ENCODE measurements around the gene TCAIM. TPM values are rescaled to one million over a fixed set of nuclear protein-coding genes. Genes with fewer than 3 reads are reported as not detected.

The TCAIM gene
- total RNA-seq, 3 donors from 2014 or later: 22.3 to 27.2 (median 22.7) TPM

DNA sequence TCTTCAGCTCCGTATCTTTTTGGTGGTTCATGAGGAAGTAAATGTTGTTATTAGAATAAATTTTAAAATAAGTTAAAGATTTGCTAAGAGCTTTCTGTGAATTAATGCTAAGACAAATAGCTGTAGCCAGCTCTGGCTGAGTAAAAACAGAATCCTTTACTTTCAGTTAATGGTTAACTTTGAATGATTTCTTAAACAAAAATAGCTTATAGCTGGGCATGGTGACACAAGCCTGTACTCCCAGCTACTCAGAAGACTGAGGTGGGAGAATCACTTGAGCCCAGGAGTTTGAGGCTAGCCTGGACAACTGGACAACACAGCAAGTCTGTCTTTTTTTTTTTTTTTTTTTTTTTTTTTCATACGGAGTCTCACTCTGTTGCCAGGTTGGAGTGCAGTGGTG is 25.0 kb downstream of the TCAIM start:
- H3K4me3 ChIP-seq: no peak overlapping the region
- DNase-seq (no peak), ATAC-seq (no peak)
- TF ChIP-seq, protein P1, sequence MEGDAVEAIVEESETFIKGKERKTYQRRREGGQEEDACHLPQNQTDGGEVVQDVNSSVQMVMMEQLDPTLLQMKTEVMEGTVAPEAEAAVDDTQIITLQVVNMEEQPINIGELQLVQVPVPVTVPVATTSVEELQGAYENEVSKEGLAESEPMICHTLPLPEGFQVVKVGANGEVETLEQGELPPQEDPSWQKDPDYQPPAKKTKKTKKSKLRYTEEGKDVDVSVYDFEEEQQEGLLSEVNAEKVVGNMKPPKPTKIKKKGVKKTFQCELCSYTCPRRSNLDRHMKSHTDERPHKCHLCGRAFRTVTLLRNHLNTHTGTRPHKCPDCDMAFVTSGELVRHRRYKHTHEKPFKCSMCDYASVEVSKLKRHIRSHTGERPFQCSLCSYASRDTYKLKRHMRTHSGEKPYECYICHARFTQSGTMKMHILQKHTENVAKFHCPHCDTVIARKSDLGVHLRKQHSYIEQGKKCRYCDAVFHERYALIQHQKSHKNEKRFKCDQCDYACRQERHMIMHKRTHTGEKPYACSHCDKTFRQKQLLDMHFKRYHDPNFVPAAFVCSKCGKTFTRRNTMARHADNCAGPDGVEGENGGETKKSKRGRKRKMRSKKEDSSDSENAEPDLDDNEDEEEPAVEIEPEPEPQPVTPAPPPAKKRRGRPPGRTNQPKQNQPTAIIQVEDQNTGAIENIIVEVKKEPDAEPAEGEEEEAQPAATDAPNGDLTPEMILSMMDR (IDR thresholded peaks at IDR 0.05): no peak
- no peaks in the 10 kb centered on the region for H3K9me3 ChIP-seq
- intact Hi-C loops (cut with DNase I, micrococcal nuclease): no loop called here
- H3K4me1 ChIP-seq (ENCODE audit: low read depth): no peaks in the 10 kb centered on the region
- no peaks in the 10 kb centered on the region for H3K36me3 ChIP-seq (ENCODE audit: low read depth)

GRCh38 chr3:44365952-44366351 is 27.4 kb downstream of the TCAIM start:
- no peaks in the 10 kb centered on the region for H3K9me3 ChIP-seq
- H3K4me1 ChIP-seq (ENCODE audit: low read depth): no peaks in the 10 kb centered on the region
- ATAC-seq: no peak
- TF ChIP-seq, protein P1 (IDR thresholded peaks at IDR 0.05): no peak
- no peak overlapping the region for H3K4me3 ChIP-seq
- intact Hi-C loops (cut with DNase I, micrococcal nuclease): no loop called here
- DNase-seq: no peak
- no peaks in the 10 kb centered on the region for H3K36me3 ChIP-seq (ENCODE audit: low read depth)

DNA sequence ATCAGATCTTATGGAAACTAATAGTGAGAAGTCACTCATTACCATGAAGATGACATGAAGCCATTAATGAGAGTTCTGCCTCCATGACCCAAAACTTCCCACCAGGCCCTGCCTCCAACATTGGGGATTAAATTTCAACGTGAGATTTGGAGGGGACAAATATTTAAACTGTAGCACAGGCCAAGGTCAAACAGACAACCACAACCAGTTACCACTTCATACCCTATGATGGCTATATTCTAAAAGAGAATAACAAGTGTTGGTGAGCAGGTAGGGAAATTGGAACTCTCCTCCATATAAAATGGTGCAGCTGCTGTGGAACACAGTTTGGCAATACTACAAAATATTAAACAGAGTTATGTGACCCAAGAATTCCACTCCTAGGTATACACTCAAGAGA is 36.9 kb downstream of the TCAIM start:
- TF ChIP-seq, protein P1 (IDR thresholded peaks at IDR 0.05): no peak
- no peaks in the 10 kb centered on the region for H3K36me3 ChIP-seq (ENCODE audit: low read depth)
- DNase-seq: no peak

DNA sequence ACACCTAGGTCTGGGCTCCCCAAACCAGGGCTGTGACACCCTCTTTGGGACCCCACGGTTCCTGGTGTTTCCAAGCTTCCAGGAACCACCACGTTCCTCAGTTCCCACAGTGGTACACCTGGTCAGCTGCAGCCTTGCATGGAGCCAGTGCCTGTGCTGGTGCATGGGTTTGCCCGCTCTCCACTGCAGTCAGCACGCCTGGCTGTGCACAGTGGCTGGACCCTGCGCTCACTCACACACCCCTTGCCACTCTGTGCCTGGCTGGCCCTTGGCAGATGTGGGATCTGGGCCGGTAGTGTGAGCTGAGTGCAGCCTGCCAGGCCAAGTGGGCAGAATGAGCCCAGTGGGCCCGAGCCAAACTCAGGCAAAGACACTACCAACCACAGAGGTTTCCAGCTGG is 48.8 kb downstream of the TCAIM start:
- Histone ChIP-seq H3K4me3 (no peak overlapping the region), H3K9me3 (peaks cover 16% of the 10 kb centered on the region), H3K4me1 (ENCODE audit: low read depth) (no peaks in the 10 kb centered on the region), H3K36me3 (ENCODE audit: low read depth) (no peaks in the 10 kb centered on the region)
- DNase-seq (no peak), ATAC-seq (no peak)
- TF ChIP-seq, protein P1 (IDR thresholded peaks at IDR 0.05): no peak
- intact Hi-C loops (cut with DNase I, micrococcal nuclease): no loop called here

More for the DNA sequence above, 36.9 kb downstream of the TCAIM start:
- Histone ChIP-seq H3K4me3 (no peak overlapping the region), H3K9me3 (no peaks in the 10 kb centered on the region), H3K4me1 (ENCODE audit: low read depth) (no peaks in the 10 kb centered on the region)
- intact Hi-C loops (cut with DNase I, micrococcal nuclease): no loop called here
- no peak for ATAC-seq

- no peaks in the 10 kb centered on the region for H3K4me1 ChIP-seq (ENCODE audit: low read depth)
- H3K36me3 ChIP-seq (ENCODE audit: low read depth): no peaks in the 10 kb centered on the region
- DNase-seq (no peak), ATAC-seq (no peak)
- no peak overlapping the region for H3K4me3 ChIP-seq
- intact Hi-C loops (cut with DNase I, micrococcal nuclease): no loop called here
- H3K9me3 ChIP-seq: peaks cover under 1% of the 10 kb centered on the region
- TF ChIP-seq, protein P1 (IDR thresholded peaks at IDR 0.05): no peak
These were observed 53.9 kb downstream of the TCAIM start for GRCh38 chr3:44392489-44392888.

- Histone ChIP-seq H3K4me1 (ENCODE audit: low read depth) (no peaks in the 10 kb centered on the region), H3K9me3 (no peaks in the 10 kb centered on the region), H3K36me3 (ENCODE audit: low read depth) (no peaks in the 10 kb centered on the region), H3K4me3 (no peak overlapping the region)
- DNase-seq: no peak
- TF ChIP-seq, protein P1 (IDR thresholded peaks at IDR 0.05): no peak
- intact Hi-C loops (cut with DNase I, micrococcal nuclease): no loop called here
- no peak for ATAC-seq
These were observed 57.1 kb downstream of the TCAIM start for GRCh38 chr3:44395714-44396113.
